ENCODE results near the gene GART. TPM values are rescaled to one million over a fixed set of nuclear protein-coding genes. Genes with fewer than 3 reads are reported as not detected.

GART gene
- total RNA-seq: 63.1 and 68.8 TPM in 2 replicates

DNA sequence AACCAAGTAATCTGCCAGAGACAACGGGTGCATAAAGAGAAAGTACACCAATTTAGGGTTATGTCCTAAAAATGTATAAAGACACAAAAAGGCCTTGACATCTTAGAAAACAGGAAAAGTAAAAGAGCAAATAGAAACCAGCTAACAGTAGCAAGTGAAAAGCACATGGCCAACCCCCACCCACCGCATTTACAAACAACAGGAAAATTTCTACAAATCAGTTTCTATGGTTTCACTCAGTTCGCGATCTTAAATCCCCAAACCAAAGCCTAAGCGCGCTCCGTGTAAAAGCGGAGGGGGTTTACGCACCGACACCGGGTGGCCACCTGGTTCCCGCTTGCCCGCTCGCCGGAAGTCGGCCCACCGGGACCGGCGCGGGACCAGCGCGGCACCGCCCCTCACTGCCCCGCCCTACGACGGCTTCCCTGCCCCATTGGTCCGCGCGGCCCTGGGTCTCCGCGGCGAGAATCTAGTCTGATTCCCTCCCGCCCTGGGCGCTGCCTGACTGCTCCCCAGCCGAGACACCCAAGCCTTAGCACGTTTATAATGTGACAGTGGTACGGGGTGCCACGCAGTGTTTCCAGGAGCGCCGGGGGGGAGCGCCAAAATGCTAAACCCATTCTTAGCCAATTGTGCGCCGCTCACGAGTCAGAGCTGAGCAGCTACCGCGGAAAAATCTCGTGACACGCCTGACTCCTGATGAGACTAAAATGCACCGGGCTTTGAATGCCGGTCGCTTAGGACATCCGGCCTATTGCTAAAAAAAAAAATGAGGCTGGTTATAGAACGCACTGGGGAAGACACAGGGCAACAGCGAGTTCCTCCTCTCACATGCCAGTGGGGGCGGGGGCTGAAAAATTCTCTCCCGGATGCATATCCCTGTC is at the start of gene GART:
Gene GART, minus strand, starts transcription at position 362 of the 884 bp plus-strand sequence. CDS start 2,802 bp downstream, outside the sequence.

DNA sequence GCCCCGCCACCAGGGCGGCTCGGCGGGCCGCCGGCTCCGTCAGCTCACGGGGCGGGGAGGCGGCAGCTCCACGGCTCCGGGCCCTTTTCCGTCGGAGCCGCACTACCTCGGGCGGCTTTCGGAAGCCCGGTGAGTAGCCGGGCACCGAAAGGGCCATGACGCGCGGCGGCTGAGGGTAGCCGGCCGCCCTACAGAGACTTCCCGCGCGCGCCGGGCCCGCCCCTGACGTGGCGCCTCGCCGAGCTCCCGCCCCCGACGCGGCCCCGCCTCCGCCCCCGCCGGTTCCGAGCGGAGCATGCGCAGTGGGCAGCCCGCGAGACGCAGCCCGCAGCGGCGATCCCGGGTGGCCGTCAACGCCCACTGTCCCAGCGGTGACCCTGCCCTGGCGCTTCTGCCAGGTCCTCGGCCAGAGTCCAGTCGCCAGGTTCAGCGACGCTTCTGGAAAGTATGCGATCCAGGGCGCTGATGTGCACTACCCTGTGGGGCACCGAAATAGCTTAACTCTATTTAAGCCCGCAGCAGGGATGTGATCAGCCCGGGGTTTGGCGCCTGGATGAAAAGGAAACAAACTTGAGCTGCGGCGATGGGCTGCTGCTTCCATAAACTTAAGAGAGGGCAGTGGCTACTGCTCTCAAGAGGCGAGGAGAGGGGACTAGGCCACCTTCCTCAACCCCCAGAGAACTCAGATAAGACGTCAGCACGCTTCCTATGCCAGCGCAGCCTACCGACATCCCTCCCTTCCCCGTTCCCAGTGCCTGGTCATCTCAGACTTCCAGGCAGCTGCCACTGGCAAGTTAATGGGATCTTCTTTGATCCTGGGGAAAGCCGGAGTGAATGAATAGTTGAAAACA is 46.8 kb upstream of the GART start, which contains the start of gene DONSON:
Gene DONSON, minus strand, starts transcription at position 200 of the 851 bp plus-strand sequence. Its CDS starts 43 bp downstream, at position 157.

GRCh38 chr21:33542640-33543504 is 955 bp upstream of the GART start, which contains the start of gene SON:
SON (plus strand) TSS chr21:33543038; CDS start chr21:33543093, 55 bp downstream.

GRCh38 chr21:33491373-33492102 is 50.4 kb downstream of the GART start, which contains the start of gene DNAJC28:
DNAJC28 (minus strand) TSS chr21:33491716; CDS start chr21:33489393, 2,323 bp downstream.

DNA sequence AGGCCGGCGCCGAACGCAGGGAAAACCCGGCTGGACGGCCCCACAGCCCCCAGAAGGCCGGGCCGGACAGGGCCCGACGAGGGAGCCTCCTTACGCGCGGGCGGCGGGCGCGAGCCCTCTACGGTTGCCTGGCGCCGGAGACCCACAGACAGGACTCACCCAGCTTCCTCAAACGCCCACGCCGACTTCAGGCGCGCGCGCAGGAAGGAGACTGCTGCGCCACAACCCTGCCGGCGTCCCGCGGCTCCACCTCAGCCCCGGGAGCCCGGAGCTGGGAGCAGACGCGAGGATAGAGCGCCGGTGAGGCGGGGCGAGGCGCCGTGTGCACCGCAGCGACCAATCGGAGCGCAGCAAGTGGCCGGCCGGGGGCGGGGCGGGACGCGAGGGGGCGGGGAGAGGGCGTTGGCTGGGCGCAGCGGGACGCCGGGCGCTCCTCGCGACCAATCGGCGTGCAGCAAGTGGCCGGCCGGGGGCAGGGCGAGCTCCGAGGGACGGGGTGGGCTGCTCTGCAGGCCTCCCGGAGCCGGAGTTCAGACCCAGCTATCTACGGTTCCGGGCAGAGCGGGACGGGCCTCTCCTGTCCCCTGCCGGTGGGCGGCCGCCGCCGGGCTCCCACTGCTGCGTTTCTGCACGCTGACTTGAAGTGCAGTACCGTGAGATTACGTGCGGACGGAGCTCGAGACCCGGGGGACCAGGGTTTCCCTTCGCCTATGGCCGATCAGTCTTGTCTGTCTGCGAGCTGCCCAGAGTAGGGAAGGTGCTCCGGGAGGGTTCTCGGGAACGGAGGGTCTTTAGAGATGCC is 62.0 kb downstream of the GART start, which contains the start of gene TMEM50B:
Gene TMEM50B, minus strand, starts transcription at position 296 of the 802 bp plus-strand sequence. CDS start 11,089 bp downstream, outside the sequence.

Other genes with a start within 250 kb of the GART start
- 28.7 and 30.4 TPM in 2 replicates for gene IFNAR1, start 217.1 kb downstream of the GART start, total RNA-seq
- 40.9 and 45.9 TPM in 2 replicates for gene IFNGR2, start 138.7 kb downstream of the GART start, total RNA-seq
- 17.3 and 22.2 TPM in 2 replicates for gene TMEM50B, start 62.1 kb downstream of the GART start, total RNA-seq
- 1.5 and 3.2 TPM in 2 replicates for gene DNAJC28, start 50.4 kb downstream of the GART start, total RNA-seq
- gene SON, start 921 bp upstream of the GART start, total RNA-seq: 123 TPM in 2 replicates
- 4.7 and 11.8 TPM in 2 replicates for gene DONSON, start 46.6 kb upstream of the GART start, total RNA-seq
- gene CRYZL1, start 99.6 kb upstream of the GART start, total RNA-seq: 20.2 and 21.3 TPM in 2 replicates
- 34.3 and 34.8 TPM in 2 replicates for gene ITSN1, start 100.4 kb upstream of the GART start, total RNA-seq

Data from cardiac ventricle fibroblast (primary cell).